Rectal smooth muscle tissue (tissue), 1 donor: ENCODE results near the gene NKX2-8.

ENCODE experiments used
- H3K27ac ChIP-seq: one replicate; pipeline ENCODE4 v1.7.0; 2013; ENCODE audit warnings: low read depth, low read length, inconsistent platforms
- H3K27me3 ChIP-seq: one replicate; pipeline ENCODE4 v1.7.0; 2013; ENCODE audit warnings: low read length; ENCODE audit not compliant: control insufficient read depth, insufficient read depth
- H3K36me3 ChIP-seq: one replicate; pipeline ENCODE4 v1.7.0; 2013; ENCODE audit warnings: low read length; ENCODE audit not compliant: control insufficient read depth, insufficient read depth
- H3K4me1 ChIP-seq: one replicate; pipeline ENCODE4 v1.7.0; 2013; ENCODE audit warnings: low read length; ENCODE audit not compliant: control insufficient read depth, insufficient read depth
- H3K4me3 ChIP-seq: one replicate; pipeline ENCODE4 v1.7.0; 2013; ENCODE audit warnings: low read length
- H3K9ac ChIP-seq: one replicate; pipeline ENCODE4 v1.7.0; 2013; ENCODE audit warnings: low read length

The NKX2-8 gene

DNA sequence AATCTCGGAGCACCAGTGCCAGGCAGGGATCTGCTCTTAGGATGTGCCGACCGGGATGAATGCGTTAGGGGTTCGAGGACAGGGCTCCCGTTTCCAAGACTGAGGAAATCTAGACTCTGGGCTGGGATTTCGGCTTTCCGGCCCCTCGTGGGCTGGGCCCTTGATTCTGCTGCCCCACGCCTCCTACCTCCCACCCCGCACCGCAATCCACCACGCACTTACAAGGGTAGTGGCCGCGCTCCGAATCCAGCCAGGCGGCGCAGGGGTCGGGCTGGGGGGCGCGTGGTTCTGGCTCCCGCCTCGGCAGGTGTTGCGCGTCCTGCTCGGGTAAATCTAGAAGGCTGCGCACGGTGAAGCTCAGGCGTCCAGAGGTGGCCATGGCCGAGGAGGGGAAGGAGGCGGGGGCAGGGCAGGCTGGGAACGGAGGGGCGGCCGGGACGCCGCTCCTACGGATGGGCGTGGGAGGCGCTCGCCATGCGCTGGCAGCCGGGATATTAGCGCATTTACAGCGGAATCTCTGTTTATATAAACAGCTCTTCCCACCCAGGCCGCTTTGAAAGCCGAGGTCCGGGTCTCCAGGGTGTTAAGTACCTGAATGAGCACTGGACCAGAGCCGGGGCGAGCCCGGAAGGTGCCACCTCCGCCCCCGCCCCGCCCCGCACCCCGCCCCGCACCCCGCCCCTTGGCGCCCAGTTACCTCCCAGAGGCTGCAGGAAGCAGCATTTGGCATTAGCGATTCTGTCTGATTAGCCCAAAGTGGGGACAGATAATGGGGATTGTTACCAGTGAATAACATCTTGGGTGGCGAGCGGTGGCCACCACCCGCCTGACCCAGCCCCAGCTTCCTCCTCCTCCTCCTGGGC lies at the start of gene NKX2-8:
Gene NKX2-8 (minus strand): TSS at position 604 of the 863 bp plus-strand sequence. CDS start 225 bp downstream, at position 379.
- Histone ChIP-seq H3K4me3 (peak within 1 kb of the TSS; percentile 66), H3K27me3 (peaks cover 30% of the 10 kb centered on the region), H3K4me1 (no peaks in the 10 kb centered on the region), H3K36me3 (no peaks in the 10 kb centered on the region), H3K27ac (no peak within 1 kb of the TSS), H3K9ac (no peak within 1 kb of the TSS)

DNA sequence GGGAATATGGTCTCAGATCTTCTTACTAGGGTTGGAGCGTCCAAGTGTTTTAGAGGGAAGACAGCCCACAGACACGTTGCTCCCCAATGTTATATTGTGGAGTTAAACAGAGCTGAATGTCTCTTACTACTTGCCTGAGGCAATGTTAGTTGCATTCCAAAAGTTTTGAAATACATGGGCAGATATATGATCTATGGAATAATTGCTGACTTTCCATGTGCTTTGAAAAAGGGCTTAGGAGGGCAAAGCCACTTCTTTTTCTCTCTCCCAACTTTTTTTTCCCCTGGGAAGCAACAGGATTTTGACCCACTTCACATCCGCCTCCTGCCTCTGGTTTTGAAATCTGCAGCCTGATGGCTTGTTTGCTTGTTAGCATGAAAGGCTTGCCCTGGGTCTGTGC lies 45.6 kb upstream of the NKX2-8 start:
- H3K27me3 ChIP-seq = no peaks in the 10 kb centered on the region
- H3K27ac ChIP-seq = no peak overlapping the region
- no peaks in the 10 kb centered on the region for H3K36me3 ChIP-seq
- H3K4me3 ChIP-seq = no peak overlapping the region
- H3K9ac ChIP-seq = no peak overlapping the region
- no peaks in the 10 kb centered on the region for H3K4me1 ChIP-seq

DNA sequence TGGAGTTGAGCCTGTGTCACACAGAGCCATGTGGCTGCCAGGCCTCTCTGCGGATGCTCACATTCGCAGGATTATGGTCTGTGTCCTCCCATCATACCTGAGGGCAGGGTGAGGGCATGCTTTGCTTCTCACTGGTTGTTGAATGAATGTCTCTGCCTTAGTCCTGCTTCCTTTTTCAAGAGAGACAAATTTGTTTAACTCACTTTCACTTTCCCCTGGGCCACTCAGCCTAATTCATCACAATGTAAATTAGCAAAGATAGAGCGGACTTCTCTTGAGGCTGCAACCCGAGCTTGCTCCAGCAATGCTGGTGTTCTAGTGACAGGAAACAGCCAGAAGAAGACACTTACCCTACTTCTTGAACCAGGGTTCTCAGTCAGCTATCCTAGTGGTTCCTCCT lies 43.7 kb upstream of the NKX2-8 start:
- Histone ChIP-seq H3K4me3 (no peak overlapping the region), H3K27me3 (no peaks in the 10 kb centered on the region), H3K9ac (no peak overlapping the region), H3K4me1 (no peaks in the 10 kb centered on the region), H3K36me3 (no peaks in the 10 kb centered on the region), H3K27ac (no peak overlapping the region)

DNA sequence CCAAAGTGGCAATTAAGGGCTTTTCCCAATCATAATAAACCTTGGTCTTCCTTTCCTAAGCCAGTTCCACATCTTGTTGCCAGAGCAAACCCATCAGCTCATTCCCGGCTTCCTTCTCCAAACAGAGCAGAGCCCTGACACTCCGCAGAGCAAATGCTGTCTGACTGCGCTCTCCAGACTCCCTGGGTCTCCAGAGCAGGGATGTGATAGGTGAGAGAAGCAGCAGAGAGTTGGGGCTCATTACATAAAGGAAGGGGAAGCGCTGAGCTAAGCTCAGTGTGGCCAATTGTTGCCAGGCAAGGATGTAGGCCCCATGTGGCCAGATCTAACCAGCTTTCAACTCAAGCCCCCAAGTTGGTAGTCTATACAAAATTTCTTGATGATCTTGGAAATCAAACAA lies 43.0 kb upstream of the NKX2-8 start:
- Histone ChIP-seq H3K4me3 (no peak overlapping the region), H3K36me3 (no peaks in the 10 kb centered on the region), H3K4me1 (no peaks in the 10 kb centered on the region), H3K9ac (no peak overlapping the region), H3K27ac (no peak overlapping the region), H3K27me3 (no peaks in the 10 kb centered on the region)

DNA sequence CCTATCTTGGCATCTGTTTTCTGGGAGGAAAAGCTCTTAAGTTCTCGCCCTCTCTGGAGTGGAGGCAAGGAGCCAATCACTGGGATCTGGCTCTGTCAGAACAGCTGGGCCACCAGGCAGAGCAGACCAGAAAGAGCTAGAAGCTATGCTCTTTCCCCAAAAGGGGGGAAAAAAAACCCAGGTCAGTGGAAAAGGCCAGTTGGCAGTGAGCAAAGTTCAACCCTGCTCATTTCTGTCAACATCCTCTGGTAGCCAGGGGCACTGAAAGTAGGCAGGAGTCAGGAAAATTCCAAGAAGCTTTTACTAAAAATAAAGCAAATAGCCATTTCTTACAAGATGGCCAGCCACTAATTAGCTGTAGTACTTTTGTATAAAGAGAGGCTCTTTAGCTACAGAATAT lies 42.6 kb upstream of the NKX2-8 start:
- no peaks in the 10 kb centered on the region for H3K36me3 ChIP-seq
- no peaks in the 10 kb centered on the region for H3K27me3 ChIP-seq
- no peak overlapping the region for H3K4me3 ChIP-seq
- H3K27ac ChIP-seq = no peak overlapping the region
- H3K9ac ChIP-seq = no peak overlapping the region
- no peaks in the 10 kb centered on the region for H3K4me1 ChIP-seq

DNA sequence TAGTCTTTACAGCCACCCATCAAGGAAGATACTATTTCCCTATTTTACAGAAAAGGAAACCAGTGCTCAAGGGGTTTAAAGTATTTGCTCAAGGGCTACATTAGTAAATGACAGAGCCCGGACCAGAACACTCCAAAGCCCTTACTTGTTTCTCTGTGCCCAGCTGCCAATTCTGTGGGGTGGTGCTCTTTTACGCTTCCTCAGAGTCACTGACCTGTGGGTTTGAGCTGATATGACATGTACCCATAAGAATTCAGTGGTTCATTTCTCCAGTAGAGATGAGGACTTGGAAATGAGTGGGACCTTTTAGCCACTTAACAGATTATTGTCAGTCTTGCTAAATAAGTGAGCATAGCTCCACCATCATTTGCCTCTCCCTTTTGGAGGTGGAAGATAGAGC lies 37.4 kb upstream of the NKX2-8 start:
- no peak overlapping the region for H3K4me3 ChIP-seq
- H3K36me3 ChIP-seq = no peaks in the 10 kb centered on the region
- H3K4me1 ChIP-seq = no peaks in the 10 kb centered on the region
- H3K9ac ChIP-seq = no peak overlapping the region
- H3K27ac ChIP-seq = no peak overlapping the region
- H3K27me3 ChIP-seq = no peaks in the 10 kb centered on the region

DNA sequence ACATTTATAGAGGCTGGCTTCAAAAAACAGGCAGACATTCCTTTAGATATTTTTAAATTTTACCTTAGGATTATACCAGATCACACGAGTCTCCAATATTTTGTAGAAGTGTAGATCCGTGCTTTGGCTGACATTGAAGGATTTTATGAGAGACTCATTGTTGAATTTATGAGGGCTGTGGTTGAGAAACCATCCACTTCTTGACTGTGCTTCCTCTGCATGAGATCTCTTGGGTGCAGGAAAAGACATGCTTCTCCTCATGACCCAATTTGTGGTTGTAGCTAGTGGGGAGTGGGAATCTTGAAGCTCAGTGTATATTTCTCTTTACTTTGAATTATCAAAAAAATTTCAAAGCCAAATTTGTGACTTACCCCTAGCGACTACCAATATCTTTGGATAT lies 36.7 kb upstream of the NKX2-8 start:
- no peak overlapping the region for H3K9ac ChIP-seq
- no peak overlapping the region for H3K4me3 ChIP-seq
- H3K4me1 ChIP-seq = no peaks in the 10 kb centered on the region
- no peaks in the 10 kb centered on the region for H3K36me3 ChIP-seq
- H3K27me3 ChIP-seq = no peaks in the 10 kb centered on the region
- no peak overlapping the region for H3K27ac ChIP-seq

DNA sequence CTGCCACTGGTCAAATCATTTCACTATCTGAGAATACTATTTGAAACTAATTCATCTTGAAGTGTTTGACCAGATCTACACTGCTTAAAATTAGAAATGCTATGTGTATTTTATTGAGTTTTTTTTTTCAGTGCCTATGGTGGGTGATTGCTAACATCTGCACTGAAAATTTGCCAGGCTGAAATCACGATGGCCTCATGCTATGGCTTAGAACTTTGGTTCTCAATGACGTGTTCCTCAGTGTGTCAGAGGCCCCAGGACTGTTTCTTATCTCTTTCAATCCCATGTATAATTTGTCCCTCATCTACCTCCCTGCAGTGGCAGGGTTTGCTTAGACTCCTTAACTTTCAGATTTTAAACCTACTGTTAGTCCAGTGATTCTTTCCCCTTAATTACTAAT lies 36.2 kb upstream of the NKX2-8 start:
- H3K4me1 ChIP-seq = no peaks in the 10 kb centered on the region
- no peak overlapping the region for H3K27ac ChIP-seq
- H3K9ac ChIP-seq = no peak overlapping the region
- H3K36me3 ChIP-seq = no peaks in the 10 kb centered on the region
- H3K27me3 ChIP-seq = no peaks in the 10 kb centered on the region
- no peak overlapping the region for H3K4me3 ChIP-seq

DNA sequence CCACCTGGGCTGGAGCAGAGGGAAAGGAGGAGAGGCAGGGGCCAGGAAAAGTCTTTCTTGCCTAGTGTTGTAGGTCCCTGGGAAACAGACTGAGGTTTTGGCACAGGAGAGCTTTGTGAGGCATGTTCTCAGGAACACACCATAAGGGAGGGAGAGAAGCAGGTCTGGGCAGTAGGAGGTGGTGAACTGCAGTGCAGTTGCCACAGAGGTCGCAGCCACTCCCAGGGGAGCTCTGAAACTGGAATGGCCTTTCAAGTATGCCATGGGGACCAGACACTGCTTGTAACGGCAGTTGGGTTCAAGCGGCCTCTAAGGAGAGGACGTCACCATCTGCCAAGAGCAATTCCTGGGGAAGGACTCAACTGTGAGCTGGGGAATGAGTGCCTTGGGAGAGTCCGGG lies 35.4 kb upstream of the NKX2-8 start:
- Histone ChIP-seq H3K4me1 (no peaks in the 10 kb centered on the region), H3K27me3 (no peaks in the 10 kb centered on the region), H3K36me3 (no peaks in the 10 kb centered on the region), H3K27ac (no peak overlapping the region), H3K4me3 (no peak overlapping the region), H3K9ac (no peak overlapping the region)

DNA sequence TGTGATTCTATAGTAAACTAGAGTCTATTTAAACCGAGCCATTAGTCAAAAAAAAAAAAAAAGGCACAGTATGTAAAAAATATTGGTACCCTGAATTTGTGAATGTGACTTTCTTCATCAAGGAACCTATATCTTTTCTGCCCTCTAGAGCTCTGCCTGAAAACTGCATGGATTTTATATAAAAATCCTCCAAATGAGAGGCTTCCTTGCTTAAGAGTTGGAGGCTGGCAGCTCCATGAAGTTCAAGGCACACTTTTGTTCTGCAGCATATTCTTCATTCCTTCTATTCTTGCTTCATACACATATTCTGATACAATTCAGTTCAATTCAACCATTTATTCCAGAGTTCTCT lies 23.1 kb upstream of the NKX2-8 start:
- Histone ChIP-seq H3K4me1 (no peaks in the 10 kb centered on the region), H3K9ac (no peak overlapping the region), H3K4me3 (no peak overlapping the region), H3K36me3 (no peaks in the 10 kb centered on the region), H3K27ac (no peak overlapping the region), H3K27me3 (no peaks in the 10 kb centered on the region)

DNA sequence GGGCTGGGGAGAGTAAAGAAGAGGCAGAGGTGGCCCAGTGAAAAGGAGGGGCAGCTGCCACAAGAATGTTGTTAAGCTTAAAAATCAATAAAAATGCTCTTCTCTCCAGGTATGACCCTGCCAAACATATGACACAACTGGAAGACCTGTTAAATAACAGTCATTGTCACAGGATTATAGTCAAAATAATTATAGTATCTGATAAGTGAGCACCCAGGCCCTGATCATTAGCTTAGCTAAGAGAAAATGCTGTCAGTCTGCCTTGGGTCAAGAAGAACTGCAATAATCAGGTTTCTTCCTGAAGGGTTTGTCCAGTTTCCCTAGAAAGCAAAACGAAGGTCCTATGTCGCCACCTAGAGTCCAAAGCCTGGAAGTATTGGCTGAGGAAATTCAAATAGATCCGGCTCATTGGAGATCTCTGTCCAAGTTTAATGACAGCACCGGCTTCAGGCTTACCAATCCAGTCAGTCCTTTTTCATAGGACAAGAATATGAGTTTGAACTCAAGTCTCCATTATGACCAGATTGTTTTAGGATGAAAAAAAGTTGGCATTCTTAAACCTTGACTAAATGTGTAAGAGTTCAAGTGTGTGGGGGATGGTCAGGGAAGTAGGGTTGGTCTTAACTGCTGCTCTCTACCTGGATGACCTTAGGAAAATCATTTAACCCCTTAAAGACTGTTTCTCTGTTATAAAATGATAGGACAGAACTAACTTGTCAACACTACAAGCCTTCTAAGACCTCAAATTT lies 22.5 kb upstream of the NKX2-8 start:
- Histone ChIP-seq H3K27me3 (no peaks in the 10 kb centered on the region), H3K36me3 (no peaks in the 10 kb centered on the region), H3K4me3 (no peak overlapping the region), H3K27ac (no peak overlapping the region), H3K4me1 (no peaks in the 10 kb centered on the region), H3K9ac (no peak overlapping the region)

DNA sequence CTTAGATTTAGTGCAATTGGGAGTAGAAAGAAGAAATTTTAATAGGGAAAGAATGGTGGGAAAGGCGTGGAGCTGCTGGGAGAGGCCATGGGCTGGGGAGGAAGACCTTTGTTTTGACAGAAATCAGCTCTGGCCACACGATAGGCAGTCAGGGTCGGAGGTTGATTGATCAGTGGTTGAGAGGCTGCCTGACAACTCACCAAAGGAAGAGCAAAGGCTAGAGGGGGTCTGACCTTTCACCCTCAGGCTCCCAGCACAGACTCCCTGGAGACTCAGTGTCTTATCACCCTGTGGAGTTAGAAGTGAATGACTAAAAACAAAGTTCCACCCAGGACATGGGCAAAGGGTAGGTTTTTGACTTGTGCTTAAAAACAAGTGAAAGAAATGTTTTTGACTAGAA lies 18.0 kb upstream of the NKX2-8 start:
- Histone ChIP-seq H3K4me3 (no peak overlapping the region), H3K9ac (no peak overlapping the region), H3K4me1 (no peaks in the 10 kb centered on the region), H3K27me3 (peaks cover 4% of the 10 kb centered on the region), H3K27ac (no peak overlapping the region), H3K36me3 (no peaks in the 10 kb centered on the region)

DNA sequence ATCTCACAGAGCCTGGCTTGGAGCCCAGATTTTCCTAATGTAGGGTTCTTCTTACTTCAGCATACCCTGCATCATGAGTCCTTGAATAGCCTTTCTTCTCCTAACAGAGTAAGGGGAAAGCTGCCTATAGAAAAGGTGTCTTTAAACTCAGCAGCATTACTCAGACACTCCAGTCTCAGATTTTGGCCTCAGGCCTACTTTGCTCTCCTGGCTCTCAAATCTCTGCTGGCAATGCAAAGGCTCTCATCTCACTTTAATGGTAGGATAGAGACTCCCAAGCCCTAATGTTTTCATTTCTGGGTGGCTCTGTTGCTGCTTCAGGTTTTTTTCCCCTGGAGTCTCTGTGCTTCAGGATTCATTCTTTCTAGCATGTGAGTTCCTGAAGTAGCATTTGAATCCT lies 9.1 kb upstream of the NKX2-8 start:
- Histone ChIP-seq H3K36me3 (no peaks in the 10 kb centered on the region), H3K9ac (no peak overlapping the region), H3K4me1 (no peaks in the 10 kb centered on the region), H3K27me3 (peaks cover 6% of the 10 kb centered on the region), H3K27ac (no peak overlapping the region), H3K4me3 (no peak overlapping the region)
